ENCODE results near the gene HPDL.
A peak's percentile ranks its signal among the peaks of the same experiment; 100 is the strongest.

HPDL gene

DNA sequence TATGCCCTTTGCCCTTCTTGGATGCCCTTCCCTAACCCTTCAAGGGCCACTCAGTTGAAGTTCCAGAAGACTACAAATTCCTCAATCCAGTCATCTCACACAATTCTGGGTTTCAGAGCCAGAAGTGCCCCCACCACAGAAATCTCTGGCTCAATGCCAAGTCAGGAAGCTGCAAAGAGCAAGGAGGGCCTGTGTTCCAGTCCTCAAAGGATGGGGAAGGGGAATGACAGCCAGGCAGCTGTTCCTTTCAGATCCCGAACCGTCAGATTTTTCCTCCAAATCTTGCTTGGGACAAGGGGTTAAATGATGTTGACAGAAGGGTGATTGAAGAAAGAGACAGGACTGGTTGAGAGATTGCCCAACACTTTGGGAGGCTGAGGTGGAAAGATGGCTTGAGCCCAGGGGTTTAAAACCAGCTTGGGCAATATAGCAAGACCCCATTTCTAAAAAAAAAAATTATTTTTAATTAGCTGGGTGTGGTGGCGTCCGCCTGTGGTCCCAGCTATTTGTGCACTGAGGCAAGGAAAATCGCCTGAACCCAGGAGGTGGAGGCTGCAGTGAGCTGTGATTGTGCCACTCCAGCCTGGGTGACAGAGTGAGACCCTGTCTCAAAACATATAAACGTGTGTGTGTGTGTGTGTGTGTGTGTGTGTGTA lies 716 bp upstream of the HPDL start:
- Histone ChIP-seq H3K9me2 (replicated peaks; ENCODE audit: control insufficient read depth, low read length) (no peaks in the 10 kb centered on the region), H3K27ac (ENCODE audit: low read depth, low read length) (peak overlapping the region; percentile 36; the same call in 1 of the 2 replicates), H3K4me3 (ENCODE audit: low read length) (peak overlapping the region; percentile 78), H3K36me3 (ENCODE audit: control insufficient read depth, low read length) (peaks cover 25% of the 10 kb centered on the region), H3K9me3 (ENCODE audit: control insufficient read depth, insufficient read depth, low read length) (no peaks in the 10 kb centered on the region), H3K79me2 (ENCODE audit: control insufficient read depth, low read length) (peaks cover 30% of the 10 kb centered on the region), H3K4me2 (ENCODE audit: low read length) (peak overlapping the region; percentile 89), H3K4me1 (ENCODE audit: control insufficient read depth, low read length) (peaks cover 34% of the 10 kb centered on the region), H3F3A (ENCODE audit: control insufficient read depth, insufficient read depth) (peaks cover 10% of the 10 kb centered on the region), H3K27me3 (ENCODE audit: control insufficient read depth, low read length) (no peaks in the 10 kb centered on the region), H4K20me1 (ENCODE audit: control insufficient read depth, insufficient read depth, low read depth, low read length) (no peaks in the 10 kb centered on the region)
- no peak for TF ChIP-seq EZH2phosphoT487 (IDR thresholded peaks at IDR 0.05; ENCODE audit: borderline replicate concordance, low read length)
- TF ChIP-seq, protein P1, sequence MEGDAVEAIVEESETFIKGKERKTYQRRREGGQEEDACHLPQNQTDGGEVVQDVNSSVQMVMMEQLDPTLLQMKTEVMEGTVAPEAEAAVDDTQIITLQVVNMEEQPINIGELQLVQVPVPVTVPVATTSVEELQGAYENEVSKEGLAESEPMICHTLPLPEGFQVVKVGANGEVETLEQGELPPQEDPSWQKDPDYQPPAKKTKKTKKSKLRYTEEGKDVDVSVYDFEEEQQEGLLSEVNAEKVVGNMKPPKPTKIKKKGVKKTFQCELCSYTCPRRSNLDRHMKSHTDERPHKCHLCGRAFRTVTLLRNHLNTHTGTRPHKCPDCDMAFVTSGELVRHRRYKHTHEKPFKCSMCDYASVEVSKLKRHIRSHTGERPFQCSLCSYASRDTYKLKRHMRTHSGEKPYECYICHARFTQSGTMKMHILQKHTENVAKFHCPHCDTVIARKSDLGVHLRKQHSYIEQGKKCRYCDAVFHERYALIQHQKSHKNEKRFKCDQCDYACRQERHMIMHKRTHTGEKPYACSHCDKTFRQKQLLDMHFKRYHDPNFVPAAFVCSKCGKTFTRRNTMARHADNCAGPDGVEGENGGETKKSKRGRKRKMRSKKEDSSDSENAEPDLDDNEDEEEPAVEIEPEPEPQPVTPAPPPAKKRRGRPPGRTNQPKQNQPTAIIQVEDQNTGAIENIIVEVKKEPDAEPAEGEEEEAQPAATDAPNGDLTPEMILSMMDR (IDR thresholded peaks at IDR 0.05; ENCODE audit: low read depth, low read length, poor library complexity, severe bottlenecking), result no peak

DNA sequence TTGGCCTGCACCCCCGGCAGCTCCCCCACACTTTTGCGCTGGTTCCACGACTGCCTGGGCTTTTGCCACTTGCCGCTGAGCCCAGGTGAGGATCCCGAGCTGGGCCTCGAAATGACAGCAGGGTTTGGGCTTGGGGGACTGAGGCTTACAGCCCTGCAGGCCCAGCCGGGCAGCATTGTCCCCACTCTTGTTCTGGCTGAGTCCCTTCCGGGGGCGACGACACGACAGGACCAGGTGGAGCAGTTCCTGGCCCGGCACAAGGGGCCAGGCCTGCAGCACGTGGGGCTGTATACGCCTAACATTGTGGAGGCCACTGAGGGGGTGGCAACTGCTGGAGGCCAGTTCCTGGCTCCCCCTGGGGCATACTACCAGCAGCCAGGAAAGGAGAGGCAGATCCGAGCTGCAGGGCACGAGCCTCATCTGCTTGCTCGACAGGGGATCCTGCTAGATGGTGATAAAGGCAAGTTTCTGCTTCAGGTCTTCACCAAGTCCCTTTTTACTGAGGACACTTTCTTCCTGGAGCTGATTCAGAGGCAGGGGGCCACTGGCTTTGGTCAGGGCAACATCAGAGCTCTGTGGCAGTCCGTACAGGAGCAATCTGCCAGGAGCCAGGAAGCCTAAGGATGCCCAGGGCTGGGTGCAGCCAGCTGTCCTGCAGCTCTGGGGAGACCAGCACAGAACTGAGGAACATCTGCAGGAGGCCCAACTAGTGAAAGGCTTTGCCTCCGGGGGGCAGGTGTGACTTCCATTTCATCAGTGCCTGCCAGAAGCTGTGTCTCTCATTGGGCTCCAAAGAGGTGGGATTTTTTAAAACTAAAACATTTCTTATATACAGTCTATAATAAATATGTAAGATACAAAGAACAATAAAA lies 1.2 kb downstream of the HPDL start:
- Histone ChIP-seq H3K9me2 (replicated peaks; ENCODE audit: control insufficient read depth, low read length) (no peaks in the 10 kb centered on the region), H3K9me3 (ENCODE audit: control insufficient read depth, insufficient read depth, low read length) (no peaks in the 10 kb centered on the region), H4K20me1 (ENCODE audit: control insufficient read depth, insufficient read depth, low read depth, low read length) (no peaks in the 10 kb centered on the region), H3K27me3 (ENCODE audit: control insufficient read depth, low read length) (no peaks in the 10 kb centered on the region), H3F3A (ENCODE audit: control insufficient read depth, insufficient read depth) (peaks cover 10% of the 10 kb centered on the region), H3K4me1 (ENCODE audit: control insufficient read depth, low read length) (peaks cover 34% of the 10 kb centered on the region), H3K4me2 (ENCODE audit: low read length) (peak overlapping the region; percentile 89), H3K27ac (ENCODE audit: low read depth, low read length) (peak overlapping the region; percentile 36), H3K36me3 (ENCODE audit: control insufficient read depth, low read length) (peaks cover 30% of the 10 kb centered on the region), H3K79me2 (ENCODE audit: control insufficient read depth, low read length) (peaks cover 30% of the 10 kb centered on the region), H3K4me3 (ENCODE audit: low read length) (peak overlapping the region; percentile 78)
- TF ChIP-seq, protein P1 (IDR thresholded peaks at IDR 0.05; ENCODE audit: low read depth, low read length, poor library complexity, severe bottlenecking), result peak; percentile 19
- TF ChIP-seq EZH2phosphoT487 (IDR thresholded peaks at IDR 0.05; ENCODE audit: borderline replicate concordance, low read length), result no peak

DNA sequence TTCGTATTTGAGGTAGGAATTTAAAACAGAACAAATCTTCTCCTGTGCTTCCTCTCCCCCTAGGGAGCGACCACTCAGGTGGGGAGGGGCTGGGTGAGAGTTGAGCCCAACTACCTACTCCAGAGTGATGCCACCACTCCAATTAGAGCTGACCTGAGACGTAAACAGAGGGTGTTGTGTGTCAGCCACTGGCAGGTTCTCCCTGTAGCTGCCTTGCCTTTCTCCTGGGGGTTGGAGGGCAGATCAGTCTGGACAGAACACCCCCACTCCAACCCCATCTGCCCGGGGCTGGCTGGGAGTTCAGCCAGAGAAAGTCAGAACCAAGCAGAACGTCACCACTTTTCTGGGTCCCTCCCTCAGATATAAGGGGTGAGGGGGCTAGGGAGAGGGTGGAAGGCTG lies 2.0 kb downstream of the HPDL start:
- peaks cover 11% of the 10 kb centered on the region for H3F3A ChIP-seq (ENCODE audit: control insufficient read depth, insufficient read depth)
- no peaks in the 10 kb centered on the region for H3K9me2 ChIP-seq (replicated peaks; ENCODE audit: control insufficient read depth, low read length)
- no peaks in the 10 kb centered on the region for H3K9me3 ChIP-seq (ENCODE audit: control insufficient read depth, insufficient read depth, low read length)
- H3K27me3 ChIP-seq (ENCODE audit: control insufficient read depth, low read length), result no peaks in the 10 kb centered on the region
- peaks cover 37% of the 10 kb centered on the region for H3K36me3 ChIP-seq (ENCODE audit: control insufficient read depth, low read length)
- no peak overlapping the region; the same call in 1 of the 2 replicates for H3K27ac ChIP-seq (ENCODE audit: low read depth, low read length)
- H3K4me1 ChIP-seq (ENCODE audit: control insufficient read depth, low read length), result peaks cover 34% of the 10 kb centered on the region
- H3K4me2 ChIP-seq (ENCODE audit: low read length), result peak overlapping the region; percentile 89
- H3K4me3 ChIP-seq (ENCODE audit: low read length), result peak overlapping the region; percentile 78
- TF ChIP-seq EZH2phosphoT487 (IDR thresholded peaks at IDR 0.05; ENCODE audit: borderline replicate concordance, low read length), result no peak
- TF ChIP-seq, protein P1 (IDR thresholded peaks at IDR 0.05; ENCODE audit: low read depth, low read length, poor library complexity, severe bottlenecking), result no peak
- no peaks in the 10 kb centered on the region for H4K20me1 ChIP-seq (ENCODE audit: control insufficient read depth, insufficient read depth, low read depth, low read length)
- H3K79me2 ChIP-seq (ENCODE audit: control insufficient read depth, low read length), result peaks cover 30% of the 10 kb centered on the region

Measured in DOHH2 (cell line).